NT2/D1 (cell line): ENCODE results near the gene HMGN5.

ENCODE experiments used
- SUZ12 ChIP-seq: IDR thresholded peaks from 2 replicates; pipeline ENCODE4 v1.6.1; 2011; ENCODE audit not compliant: insufficient read length, insufficient read depth; ENCODE audit errors: extremely low read depth
- YY1 ChIP-seq: IDR thresholded peaks from 2 replicates; pipeline ENCODE4 v1.6.1; 2011; ENCODE audit not compliant: insufficient read length, insufficient read depth
- ZNF274 ChIP-seq: IDR thresholded peaks from 2 replicates; pipeline ENCODE4 v1.6.1; 2011; ENCODE audit warnings: mild to moderate bottlenecking, low read depth, low read length

- no peak for TF ChIP-seq ZNF274
- TF ChIP-seq SUZ12 = no peak
- TF ChIP-seq YY1 = no peak
Observed at GRCh38 chrX:81121513-81122363, 80.0 kb downstream of the HMGN5 start.
